NCI-H774 (cell line): ENCODE measurements around the gene PCDHGB1.
"Not testable (repeated sequence)": the region's sequence is repeated elsewhere in the genome, so short reads cannot be mapped to it uniquely, and the experiment has no call there.

ENCODE experiments used
- DNase-seq: peaks from one replicate; lab custom pipeline; 2025; lab: John Stamatoyannopoulos, UW

PCDHGB1 gene

GRCh38 chr5:141346017-141346416, 3.9 kb upstream of the PCDHGB1 start:
- DNase-seq: not testable (repeated sequence)

DNA sequence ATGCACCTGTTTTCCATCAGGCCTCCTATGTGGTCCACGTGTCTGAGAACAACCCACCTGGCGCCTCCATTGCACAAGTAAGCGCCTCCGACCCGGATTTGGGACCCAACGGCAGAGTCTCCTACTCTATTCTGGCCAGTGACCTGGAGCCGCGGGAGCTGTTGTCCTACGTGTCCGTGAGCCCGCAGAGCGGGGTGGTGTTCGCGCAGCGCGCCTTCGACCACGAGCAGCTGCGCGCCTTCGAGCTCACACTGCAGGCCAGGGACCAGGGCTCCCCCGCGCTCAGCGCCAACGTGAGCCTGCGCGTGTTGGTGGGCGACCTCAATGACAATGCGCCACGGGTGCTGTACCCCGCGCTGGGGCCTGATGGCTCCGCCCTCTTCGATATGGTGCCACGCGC, 1.7 kb downstream of the PCDHGB1 start:
- no peak for DNase-seq

GRCh38 chr5:141354900-141355469, 5.1 kb downstream of the PCDHGB1 start, which contains the start of gene PCDHGA4:
TSS of gene PCDHGA4 (plus strand) at chr5:141355021. CDS start at chr5:141355108, 87 bp downstream.
- no peak for DNase-seq

DNA sequence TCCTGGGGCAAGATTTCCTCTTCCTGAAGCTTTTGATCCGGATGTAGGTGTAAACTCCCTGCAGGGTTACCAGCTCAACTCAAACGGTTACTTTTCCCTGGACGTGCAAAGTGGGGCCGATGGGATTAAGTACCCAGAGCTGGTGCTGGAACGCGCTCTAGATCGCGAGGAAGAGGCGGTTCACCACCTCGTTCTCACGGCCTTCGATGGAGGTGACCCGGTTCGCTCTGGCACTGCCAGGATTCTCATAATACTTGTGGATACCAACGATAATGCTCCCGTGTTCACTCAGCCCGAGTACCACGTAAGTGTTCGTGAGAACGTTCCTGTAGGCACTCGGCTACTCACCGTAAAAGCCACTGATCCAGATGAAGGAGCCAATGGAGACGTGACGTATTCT, 5.7 kb downstream of the PCDHGB1 start:
- DNase-seq: no peak

DNA sequence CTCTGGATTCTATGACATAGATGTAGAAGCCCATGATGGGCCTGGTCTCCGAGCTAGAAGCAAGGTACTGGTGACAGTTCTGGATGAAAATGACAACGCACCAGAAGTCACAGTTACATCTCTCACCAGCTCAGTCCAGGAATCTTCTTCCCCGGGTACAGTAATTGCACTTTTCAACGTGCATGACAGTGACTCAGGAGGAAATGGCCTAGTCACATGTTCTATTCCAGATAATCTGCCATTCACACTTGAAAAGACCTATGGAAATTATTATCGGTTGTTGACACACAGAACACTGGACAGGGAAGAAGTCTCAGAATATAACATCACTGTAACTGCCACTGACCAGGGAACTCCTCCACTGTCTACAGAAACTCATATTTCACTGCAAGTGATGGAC, 6.2 kb downstream of the PCDHGB1 start:
- DNase-seq: no peak

DNA sequence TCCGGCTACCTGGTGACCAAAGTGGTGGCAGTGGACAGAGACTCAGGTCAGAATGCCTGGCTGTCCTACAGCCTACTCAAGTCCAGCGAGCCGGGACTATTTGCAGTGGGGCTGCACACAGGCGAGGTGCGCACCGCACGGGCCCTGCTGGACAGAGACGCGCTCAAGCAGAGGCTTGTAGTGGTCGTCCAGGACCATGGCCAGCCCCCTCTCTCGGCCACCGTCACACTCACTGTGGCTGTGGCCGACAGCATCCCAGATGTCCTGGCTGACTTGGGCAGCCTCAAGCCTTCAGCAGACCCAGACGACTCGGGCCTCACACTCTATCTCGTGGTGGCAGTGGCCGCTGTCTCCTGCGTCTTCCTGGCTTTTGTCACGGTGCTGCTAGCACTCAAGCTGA, 7.1 kb downstream of the PCDHGB1 start:
- no peak for DNase-seq

- no peak for DNase-seq
Observed at GRCh38 chr5:141359790-141360426, 10.0 kb downstream of the PCDHGB1 start, which contains the start of gene PCDHGB2. TSS of gene PCDHGB2 (plus strand) at chr5:141359994. CDS start at chr5:141360136, 142 bp downstream.

DNA sequence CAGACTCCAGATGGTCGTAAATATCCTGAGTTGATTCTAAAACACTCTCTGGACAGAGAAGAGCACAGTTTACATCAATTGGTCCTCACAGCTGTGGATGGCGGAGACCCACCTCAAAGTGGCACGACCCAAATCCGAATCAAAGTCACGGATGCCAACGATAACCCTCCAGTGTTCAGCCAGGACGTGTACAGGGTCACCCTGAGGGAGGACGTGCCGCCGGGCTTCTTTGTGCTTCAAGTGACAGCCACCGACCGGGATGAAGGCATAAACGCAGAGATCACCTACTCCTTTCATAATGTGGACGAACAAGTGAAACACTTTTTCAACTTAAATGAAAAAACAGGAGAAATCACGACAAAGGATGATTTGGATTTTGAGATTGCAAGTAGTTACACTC, 10.8 kb downstream of the PCDHGB1 start:
- no peak for DNase-seq

- no peak for DNase-seq
Observed at GRCh38 chr5:141362719-141363118, 12.8 kb downstream of the PCDHGB1 start.

GRCh38 chr5:141363952-141364660, 14.2 kb downstream of the PCDHGB1 start, which contains the start of gene PCDHGA5:
TSS of gene PCDHGA5 (plus strand) at chr5:141364162. CDS start at chr5:141364331, 169 bp downstream.
- DNase-seq: no peak

- no peak for DNase-seq
Observed at GRCh38 chr5:141366016-141366896, 16.4 kb downstream of the PCDHGB1 start.

GRCh38 chr5:141369994-141370848, 20.3 kb downstream of the PCDHGB1 start, which contains the start of gene PCDHGB3:
TSS of gene PCDHGB3 (plus strand) at chr5:141370242. CDS start at chr5:141370395, 153 bp downstream.
- no peak for DNase-seq

- DNase-seq: no peak
Observed at GRCh38 chr5:141371572-141372475, 21.9 kb downstream of the PCDHGB1 start.

DNA sequence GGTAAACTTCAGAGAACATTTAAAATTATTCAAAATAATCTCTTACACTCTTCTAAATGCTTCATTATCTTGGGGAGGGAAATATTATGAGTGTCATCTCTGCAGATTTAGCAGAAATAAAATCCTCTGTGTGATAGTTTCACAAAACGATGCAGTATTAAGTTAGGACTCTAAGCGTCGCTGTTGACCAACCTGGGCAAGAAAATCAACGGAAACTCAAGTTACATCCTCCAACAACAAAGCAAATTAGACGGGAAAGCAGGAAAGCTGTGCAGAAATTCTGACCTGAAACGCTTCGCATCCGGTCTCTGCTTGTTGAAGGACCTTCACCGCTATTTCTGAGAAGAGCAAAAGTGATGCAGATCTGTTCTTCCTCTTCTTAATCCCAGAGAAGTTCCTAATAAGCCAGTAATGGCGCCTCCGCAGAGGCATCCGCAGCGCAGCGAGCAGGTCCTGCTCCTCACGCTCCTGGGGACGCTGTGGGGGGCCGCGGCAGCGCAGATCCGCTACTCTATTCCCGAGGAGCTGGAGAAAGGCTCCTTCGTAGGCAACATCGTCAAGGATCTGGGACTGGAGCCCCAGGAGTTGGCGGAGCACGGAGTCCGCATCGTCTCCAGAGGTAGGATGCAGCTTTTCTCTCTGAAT, 23.9 kb downstream of the PCDHGB1 start, which contains the start of gene PCDHGA6:
TSS of gene PCDHGA6 (plus strand) at position 219 of the 645 bp plus-strand sequence. CDS start at position 412, 193 bp downstream.
- no peak for DNase-seq

DNA sequence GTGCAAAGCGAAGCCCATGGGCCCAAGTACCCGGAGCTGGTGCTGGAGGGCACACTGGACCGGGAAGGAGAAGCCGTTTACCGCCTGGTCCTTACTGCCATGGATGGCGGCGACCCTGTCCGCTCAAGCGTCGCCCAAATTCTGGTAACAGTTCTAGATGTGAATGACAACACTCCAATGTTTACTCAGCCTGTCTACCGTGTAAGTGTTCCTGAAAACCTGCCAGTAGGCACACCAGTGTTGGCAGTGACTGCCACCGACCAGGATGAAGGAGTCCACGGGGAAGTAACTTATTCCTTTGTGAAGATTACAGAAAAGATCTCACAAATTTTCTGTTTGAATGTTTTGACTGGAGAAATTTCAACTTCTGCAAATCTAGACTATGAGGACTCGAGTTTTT, 24.7 kb downstream of the PCDHGB1 start:
- DNase-seq: no peak

DNA sequence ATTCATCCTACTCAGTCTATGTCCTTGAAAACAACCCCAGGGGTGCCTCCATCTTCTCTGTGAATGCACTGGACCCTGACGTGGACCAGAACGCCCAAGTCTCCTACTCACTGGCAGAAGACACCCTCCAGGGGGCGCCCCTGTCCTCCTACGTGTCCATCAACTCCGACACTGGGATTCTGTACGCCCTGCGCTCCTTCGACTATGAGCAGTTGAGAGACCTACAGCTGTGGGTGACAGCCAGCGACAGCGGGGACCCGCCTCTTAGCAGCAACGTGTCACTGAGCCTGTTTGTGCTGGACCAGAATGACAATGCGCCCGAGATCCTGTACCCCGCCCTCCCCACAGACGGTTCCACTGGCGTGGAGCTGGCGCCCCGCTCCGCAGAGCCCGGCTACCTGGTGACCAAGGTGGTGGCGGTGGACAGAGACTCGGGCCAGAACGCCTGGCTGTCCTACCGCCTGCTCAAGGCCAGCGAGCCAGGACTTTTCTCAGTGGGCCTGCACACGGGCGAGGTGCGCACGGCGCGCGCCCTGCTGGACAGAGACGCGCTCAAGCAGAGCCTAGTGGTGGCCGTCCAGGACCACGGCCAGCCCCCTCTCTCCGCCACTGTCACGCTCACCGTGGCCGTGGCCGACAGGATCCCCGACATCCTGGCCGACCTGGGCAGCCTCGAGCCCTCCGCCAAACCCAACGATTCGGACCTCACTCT, 25.7 kb downstream of the PCDHGB1 start:
- not testable (repeated sequence) for DNase-seq

- no peak for DNase-seq
Observed at GRCh38 chr5:141382469-141383294, 32.8 kb downstream of the PCDHGB1 start, which contains the start of gene PCDHGA7. TSS of gene PCDHGA7 (plus strand) at chr5:141382742. CDS start at chr5:141382900, 158 bp downstream.
